GM21529 (cell line): Measurements from ENCODE around the gene FAM217B.

ENCODE experiments used
- ATAC-seq: cut with Tn5 transposase; IDR thresholded peaks from one replicate; pipeline ENCODE4 v1.9.1; 2021; ENCODE audit not compliant: unreplicated experiment

FAM217B gene, protein sequence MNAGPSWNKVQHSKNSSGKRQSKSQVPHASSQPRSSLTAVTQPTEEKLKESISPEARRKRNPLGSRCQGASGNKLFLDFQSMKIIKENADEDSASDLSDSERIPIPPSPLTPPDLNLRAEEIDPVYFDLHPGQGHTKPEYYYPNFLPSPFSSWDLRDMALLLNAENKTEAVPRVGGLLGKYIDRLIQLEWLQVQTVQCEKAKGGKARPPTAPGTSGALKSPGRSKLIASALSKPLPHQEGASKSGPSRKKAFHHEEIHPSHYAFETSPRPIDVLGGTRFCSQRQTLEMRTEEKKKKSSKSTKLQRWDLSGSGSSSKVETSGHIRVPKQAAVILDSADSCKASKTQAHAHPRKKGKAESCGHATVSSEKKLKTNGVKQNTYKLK

DNA sequence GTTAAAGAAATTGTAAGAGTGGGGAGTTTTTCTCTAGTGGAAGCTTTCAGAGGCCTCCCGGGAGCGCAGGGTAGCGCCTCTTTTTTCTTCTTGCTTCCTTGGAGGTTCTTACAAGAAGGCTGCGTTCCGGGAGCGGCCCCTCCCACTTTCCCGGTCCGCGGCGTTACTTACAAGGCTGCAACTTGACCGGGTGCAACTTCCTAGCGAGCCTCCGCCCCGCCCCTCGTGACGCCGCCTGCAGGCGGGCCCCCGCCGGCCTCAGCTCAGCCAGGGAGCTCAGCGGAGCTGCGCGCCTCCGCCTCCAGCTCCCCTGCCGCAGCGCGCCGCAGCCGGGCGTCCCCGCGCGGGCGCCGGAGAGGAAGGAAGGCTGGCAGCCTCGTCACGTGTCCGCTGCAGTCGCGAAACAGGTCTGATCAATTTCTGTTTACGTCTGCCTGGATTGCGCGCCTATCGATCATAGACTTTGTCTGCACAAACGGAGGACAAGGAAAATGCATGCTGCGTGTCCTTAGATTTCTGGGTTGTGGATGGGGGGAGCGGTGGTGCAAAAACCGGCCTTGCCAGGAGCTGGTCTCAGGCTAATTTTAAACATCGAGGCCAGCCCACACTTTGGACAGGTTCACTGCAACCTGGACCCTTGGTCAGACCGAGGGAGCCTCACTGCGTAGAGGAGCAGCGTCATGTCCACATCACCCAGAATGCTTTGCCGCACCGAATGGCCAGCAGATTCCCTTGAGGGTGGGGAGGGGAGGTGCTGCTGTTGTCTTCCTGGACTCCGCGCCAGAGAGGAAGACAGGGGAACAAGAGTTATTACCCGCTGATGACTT, at the start of gene FAM217B, which contains the start of gene PPP1R3D:
TSS of gene FAM217B (plus strand) at position 261 of the 827 bp plus-strand sequence. CDS start 3,555 bp downstream, outside the sequence.
TSS of gene PPP1R3D (minus strand) at position 177 of the 827 bp plus-strand sequence. CDS start 374 bp downstream, outside the sequence.
- peak; percentile 90 for ATAC-seq

DNA sequence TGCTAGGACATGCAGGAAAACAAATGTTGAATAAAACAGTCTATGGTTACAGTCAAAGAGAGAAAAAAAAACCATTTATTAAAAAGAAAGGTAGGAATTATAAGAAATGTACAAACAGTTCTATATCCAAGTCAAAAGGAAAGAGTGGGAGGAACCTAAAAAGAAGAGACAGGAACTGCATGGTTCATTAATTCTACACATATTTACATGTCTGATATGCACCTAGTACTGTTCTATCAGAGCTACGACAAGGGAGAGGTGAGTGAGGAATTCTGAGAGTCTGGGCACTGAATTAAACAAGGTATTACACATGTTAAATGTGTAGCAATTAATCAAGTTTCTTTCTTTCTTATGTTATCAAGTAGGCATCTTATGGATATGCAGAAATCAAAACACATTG, 48.6 kb upstream of the FAM217B start:
- ATAC-seq, result no peak

DNA sequence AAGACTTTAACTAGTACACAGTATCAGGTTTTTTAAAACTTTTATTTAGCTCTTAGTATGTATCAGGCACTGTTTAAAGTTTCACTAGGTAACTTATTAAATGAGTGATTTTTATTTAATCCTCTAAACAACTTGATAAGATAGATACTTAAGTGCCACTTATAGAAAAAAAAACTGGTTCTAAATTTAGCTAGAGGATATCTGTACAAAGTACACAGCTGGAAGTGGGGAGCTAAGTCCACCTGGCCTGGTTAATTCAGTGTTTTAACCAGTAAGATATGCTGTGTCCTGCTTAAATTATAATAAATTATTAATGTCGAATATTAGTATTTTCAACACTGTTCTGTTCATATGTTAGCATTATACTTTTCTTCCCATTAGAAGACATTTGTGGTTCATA, 44.3 kb upstream of the FAM217B start:
- no peak for ATAC-seq

DNA sequence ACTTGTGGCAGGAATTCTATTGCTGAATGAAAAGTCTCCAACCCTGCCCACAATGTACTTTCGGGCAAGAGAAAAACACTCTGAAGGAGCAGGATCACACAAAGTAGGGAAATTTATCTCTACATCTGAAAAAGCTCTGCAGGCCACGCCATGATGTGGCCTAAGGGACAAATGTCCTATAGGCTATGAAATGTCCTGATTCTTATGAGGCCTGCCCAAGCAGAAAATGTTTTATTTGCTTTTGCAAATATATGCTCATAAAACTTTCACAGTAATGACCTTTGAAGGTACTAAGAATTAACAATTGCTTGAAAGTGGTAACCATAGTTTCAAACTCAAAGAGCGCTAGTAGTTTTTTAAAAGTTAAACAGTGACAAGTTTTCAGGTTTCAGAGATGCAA, 37.7 kb upstream of the FAM217B start:
- ATAC-seq, result no peak

DNA sequence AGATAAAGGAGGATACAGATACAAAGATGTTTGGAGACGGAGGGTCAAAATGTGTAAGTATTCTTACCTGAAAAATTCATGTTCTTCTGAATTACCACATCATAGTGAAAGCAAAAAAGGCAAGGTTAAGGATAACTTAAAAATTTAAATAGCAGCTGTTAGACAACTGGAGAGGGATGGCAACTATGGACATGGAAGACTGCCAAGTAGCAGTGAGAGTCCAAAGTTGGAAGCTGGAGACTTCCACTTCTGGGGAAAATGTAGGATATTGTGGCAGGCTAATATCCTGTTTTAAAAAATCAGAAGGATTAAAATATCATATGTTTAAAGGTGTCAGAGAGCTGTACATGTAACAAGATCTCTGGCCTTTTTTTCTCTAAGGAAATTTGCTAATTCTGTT, 36.6 kb upstream of the FAM217B start:
- no peak for ATAC-seq

GRCh38 chr20:59908855-59909254, 31.3 kb upstream of the FAM217B start:
- no peak for ATAC-seq

DNA sequence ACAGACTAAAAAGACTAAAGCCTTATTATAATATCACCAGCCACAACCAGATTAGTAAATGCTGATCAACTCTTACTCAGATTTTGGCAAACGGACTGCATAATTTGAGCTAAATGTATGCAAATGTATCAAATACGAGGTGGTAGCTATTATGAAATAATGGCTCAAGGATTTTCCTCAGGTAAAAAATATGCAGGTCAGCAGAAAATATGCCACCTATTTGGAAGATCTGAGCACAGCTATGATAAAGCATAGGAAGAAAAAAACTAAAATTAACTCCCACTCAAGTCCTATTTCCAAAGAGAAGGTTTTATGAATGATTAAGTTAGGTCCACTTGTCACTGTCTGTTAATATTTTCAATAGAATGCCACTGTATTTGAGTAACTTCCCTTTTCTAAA, 29.1 kb upstream of the FAM217B start:
- ATAC-seq, result no peak

- ATAC-seq, result no peak
Measured at GRCh38 chr20:59912609-59913008, 27.6 kb upstream of the FAM217B start.

DNA sequence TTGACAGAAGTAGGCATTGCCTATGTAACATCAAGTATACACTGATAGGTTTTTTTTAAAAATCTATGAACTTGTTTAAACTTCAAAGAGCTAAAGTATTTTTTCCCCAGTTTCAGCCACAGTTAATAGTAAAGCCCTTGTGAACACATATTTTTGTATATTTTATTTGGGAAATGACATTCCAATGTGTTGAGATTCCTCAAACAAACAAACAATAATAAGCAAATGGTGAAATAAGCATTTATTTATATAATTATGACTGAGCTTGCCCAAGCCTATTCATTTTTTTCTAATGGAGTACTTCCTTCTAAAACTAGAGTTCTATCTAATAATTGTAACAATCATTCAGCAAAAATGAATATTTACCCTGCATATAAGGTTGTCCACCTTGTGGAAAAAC, 19.2 kb upstream of the FAM217B start:
- no peak for ATAC-seq

GRCh38 chr20:59923514-59923913, 16.7 kb upstream of the FAM217B start:
- ATAC-seq, result no peak

GRCh38 chr20:59925359-59925758, 14.8 kb upstream of the FAM217B start:
- no peak for ATAC-seq

DNA sequence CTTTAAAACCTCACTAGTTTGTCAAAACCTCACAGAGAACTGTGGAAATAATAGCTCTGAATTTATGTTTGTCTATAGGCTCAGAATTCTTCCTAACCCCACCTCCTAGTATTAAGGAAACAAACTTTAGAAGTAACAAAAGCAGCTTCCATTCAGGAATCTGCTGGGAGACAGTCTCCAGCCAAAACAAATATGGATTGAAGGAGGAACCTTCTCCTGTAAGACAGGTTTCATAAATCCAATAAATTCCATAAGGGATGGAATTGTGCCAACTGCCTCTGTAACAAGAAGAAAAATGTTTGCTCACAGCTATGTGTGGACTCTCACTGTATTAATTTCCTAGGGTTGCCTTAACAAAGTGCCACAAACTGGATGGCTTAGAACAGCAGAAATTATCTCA, 14.3 kb upstream of the FAM217B start:
- ATAC-seq, result no peak

DNA sequence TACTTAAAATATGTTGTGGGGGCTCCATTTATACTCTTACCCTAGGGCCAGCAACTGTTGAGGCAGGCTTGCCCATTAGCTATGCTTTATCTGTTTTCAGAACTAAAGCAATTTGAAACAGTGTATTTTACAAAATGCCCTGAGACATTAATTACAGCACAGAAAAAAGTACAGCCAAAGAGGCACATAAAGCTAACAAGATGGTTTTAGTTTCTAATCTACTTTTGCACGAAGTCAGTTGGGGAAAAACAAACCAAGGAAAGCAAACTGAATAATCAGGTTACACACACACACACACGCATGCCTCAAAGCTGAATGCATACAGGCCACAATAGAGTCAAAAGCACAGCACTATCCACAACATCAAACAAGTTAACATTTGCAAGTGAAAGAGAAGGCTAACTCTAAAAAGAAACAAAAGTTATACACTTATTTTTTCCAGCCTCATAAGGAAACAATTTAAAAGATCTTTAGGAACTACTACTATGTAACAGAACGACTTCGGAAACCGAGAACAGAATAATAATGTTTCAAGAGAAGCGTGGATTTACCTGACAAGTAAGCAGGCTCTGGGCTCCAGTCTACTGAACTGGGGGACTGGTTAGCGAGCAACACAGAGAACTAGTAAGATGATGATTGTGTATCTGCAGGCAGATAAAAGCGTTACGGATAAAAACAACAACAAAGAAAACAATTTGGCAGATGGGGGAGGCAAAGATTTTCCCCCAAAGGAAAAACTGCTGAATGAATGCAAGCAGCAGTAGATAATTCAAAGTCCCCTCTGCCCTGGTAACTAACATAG, 8.5 kb upstream of the FAM217B start:
- ATAC-seq, result no peak

DNA sequence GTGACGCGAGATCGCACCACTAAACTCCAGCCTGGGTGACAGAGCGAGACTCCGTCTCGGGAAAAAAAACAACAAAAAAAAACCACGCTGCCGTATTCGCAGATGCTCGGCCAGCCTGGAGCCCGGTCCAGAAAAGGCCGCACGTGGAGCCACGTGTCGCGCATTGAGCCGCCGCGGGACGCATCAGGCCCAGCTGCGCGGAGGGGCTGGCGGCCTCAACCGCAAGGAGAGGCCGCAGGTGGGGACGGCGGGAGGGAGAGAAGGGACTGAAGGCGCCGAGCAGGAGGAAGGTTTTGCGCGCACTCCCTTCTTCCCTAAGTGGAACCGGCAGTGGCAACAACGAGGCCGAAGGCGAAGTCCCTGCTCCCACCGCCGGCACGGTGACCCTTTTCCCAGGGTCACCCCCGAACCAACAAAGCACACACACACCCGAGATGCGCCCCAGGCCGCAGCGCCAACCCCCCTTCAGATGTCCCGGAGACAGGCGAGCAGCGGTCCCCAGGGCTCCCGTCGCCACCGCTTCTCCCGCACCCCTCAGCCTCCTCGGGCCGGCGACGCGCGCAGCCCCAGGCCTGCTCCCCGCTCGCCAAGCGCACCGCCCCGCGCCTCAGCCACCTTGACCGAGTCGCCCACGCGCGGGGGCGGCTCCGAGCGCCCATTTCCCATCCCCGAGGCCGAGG, 7.4 kb upstream of the FAM217B start:
- no peak for ATAC-seq

DNA sequence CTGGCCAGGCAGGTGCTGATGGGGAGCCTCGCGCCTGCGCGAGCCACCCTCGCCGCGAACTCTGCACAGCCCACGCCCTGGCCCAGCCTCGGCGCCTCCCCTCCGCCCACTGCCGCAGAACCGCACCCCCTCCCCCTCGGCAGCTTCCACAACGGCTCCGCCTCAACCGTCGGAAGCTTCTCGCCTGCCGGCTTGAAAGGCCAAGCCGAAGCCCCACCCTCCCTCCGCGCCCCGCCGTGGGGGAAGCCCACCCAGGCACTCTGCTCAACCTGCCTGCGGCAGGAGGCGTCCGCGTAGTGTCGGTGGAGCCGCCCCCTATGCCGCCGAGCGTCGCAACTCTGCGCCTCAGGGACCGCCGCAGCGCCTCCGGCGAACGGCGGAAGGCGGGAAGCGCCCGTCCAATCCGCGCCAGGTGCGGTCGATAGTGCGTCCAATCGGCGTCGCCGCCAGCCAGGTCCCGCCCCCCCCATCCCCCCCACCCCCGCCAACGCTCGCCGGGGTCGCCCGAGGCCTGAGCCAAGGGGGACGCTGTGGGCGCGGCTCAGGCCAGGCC, 6.8 kb upstream of the FAM217B start, which contains the start of gene SYCP2:
TSS of gene SYCP2 (minus strand) at position 342 of the 553 bp plus-strand sequence. CDS start 11,224 bp downstream, outside the sequence.
- no peak for ATAC-seq

DNA sequence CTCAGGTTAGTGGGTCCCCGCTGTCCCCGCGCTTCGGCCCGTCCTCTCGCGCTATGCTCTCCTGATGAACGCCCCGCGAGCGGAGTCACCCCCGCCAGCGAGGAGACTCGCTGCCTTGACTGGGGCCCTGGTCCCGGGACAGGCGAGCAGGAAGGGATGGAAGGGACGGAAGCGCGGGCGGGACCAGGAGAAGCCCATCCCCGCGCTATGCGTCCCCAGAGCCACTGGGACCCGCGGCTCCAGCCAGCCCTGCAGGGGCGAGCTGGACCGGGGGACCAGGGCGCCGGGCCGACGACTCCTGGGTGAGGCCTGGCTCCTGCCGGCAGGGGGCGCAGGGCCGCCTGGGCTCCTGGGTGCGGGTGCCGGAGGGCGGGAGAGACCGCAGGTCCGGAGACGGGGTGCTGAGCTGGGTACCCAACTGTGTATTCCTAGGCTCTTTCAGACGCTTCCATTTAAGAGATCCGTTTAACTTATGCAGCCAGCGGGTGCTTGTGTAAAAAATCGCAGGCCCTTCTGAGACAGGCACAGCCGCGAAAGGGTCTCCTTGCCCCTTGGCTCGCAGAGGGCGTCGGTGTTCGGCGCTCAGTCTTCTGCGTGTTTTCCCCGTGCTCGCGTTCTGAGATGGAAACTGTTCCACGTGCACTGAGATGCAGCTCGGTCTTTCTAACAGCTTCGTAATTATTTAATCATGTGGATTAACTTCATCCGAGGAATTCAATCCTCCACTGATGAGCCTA, 6.2 kb upstream of the FAM217B start:
- peak; percentile 87 for ATAC-seq

DNA sequence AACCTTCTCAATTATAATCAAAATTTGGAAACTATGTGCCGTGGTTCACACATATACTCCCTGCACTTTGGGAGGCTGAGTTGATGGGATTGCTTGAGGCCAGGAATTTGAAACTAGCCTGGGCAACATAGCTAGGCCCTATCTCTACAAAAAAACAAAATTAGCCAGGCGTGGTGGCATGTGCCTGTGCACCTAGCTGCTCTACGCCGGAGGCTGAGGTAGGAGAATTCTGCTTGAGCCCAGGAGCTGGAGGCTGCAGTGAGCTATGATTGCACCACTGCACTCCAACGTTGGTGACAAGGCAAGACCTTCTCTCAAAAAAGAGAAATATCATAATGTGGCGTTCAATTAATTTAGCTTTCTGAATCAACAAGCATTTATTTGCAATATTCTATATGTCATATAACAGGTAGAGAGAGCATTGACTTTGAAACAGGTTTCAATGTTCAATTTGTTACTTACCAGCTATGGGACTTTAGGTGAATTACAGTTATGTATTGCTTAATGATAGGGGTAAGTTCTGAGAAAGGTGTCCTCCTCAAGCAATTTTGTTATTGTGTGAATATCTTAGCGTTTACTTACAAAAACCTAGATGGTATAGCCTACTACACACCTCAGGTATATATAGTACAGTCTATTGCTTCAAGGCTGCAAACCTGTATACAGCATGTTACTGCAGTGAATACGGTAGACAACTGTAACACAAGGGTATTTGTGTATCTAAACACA, 4.6 kb upstream of the FAM217B start:
- no peak for ATAC-seq

GRCh38 chr20:59936409-59936808, 3.8 kb upstream of the FAM217B start:
- no peak for ATAC-seq

DNA sequence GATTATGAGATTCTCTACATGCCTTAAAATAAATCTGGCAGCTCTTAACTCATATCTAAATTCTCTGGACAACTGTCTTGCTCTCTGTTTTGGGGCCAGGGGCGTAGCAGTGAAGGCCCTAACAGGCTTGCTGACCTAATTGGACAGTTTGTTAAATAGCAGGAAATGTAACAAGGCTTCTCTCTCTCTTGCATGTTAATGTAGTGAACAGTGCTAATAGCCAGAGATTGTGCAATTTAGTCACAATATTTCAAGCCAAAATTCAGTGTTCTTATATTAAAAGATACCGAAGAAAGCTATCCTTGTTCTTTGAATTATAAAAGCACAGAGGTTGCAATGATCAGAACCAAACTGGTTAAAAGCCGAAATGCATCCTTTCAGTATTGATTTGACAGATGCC, 3.0 kb upstream of the FAM217B start:
- ATAC-seq, result no peak
